ENCODE data around the gene HHAT. TPM values are rescaled to one million over a fixed set of nuclear protein-coding genes. Genes with fewer than 3 reads are reported as not detected.

HHAT gene
- polyA plus RNA-seq, 1 donor from 2014 or later = 5.3 TPM

- no peak overlapping the region for H3K4me3 ChIP-seq (ENCODE audit: low read length)
- H3K27me3 ChIP-seq (ENCODE audit: insufficient read depth, low read depth, low read length) = no peaks in the 10 kb centered on the region
- no peaks in the 10 kb centered on the region for H3K9me2 ChIP-seq (ENCODE audit: insufficient read depth, low read length)
- no peak overlapping the region for H3K4me2 ChIP-seq (ENCODE audit: low read length)
- H3K27ac ChIP-seq (ENCODE audit: low read length) = no peak overlapping the region
- no peaks in the 10 kb centered on the region for H3K9me3 ChIP-seq (ENCODE audit: low read length)
- H3F3A ChIP-seq (ENCODE audit: insufficient read depth, low read length, poor library complexity, severe bottlenecking) = no peaks in the 10 kb centered on the region
- no peaks in the 10 kb centered on the region for H3K36me3 ChIP-seq (ENCODE audit: insufficient read depth, low read length)
- H3K9ac ChIP-seq (ENCODE audit: low read length) = no peak overlapping the region
- TF ChIP-seq RAD21 (conservative IDR thresholded peaks at IDR 0.05) (no peak), SMC3 (conservative IDR thresholded peaks at IDR 0.05; ENCODE audit: poor library complexity) (no peak), POLR2AphosphoS5 (IDR thresholded peaks at IDR 0.05) (no peak), EZH2 (IDR thresholded peaks at IDR 0.05; ENCODE audit: borderline replicate concordance, insufficient read depth, low read length, poor library complexity, severe bottlenecking) (no peak), EP300 (conservative IDR thresholded peaks at IDR 0.05; ENCODE audit: poor library complexity, severe bottlenecking) (no peak)
- no peak overlapping the region for H2AFZ ChIP-seq (ENCODE audit: low read depth, low read length)
- H4K20me1 ChIP-seq (ENCODE audit: insufficient read depth) = no peaks in the 10 kb centered on the region
- no peaks in the 10 kb centered on the region for H3K79me2 ChIP-seq (replicated peaks; ENCODE audit: insufficient read depth, low read length)
Observed at GRCh38 chr1:210556475-210556874, 227.8 kb downstream of the HHAT start.

- H3K4me2 ChIP-seq (ENCODE audit: low read length) = no peak overlapping the region
- H3K9me2 ChIP-seq (ENCODE audit: insufficient read depth, low read length) = no peaks in the 10 kb centered on the region
- H3K27ac ChIP-seq (ENCODE audit: low read length) = no peak overlapping the region
- H3F3A ChIP-seq (ENCODE audit: insufficient read depth, low read length, poor library complexity, severe bottlenecking) = no peaks in the 10 kb centered on the region
- no peak overlapping the region for H2AFZ ChIP-seq (ENCODE audit: low read depth, low read length)
- no peak overlapping the region for H3K4me3 ChIP-seq (ENCODE audit: low read length)
- no peaks in the 10 kb centered on the region for H4K20me1 ChIP-seq (ENCODE audit: insufficient read depth)
- TF ChIP-seq MXI1 (conservative IDR thresholded peaks at IDR 0.05; ENCODE audit: poor library complexity, severe bottlenecking) = no peak
- TF ChIP-seq REST (IDR thresholded peaks at IDR 0.05; ENCODE audit: borderline replicate concordance) = no peak
- TF ChIP-seq POLR2AphosphoS5 (IDR thresholded peaks at IDR 0.05) = no peak
- TF ChIP-seq CTCF (IDR thresholded peaks at IDR 0.05; ENCODE audit: poor library complexity, severe bottlenecking) = no peak
- TF ChIP-seq SMC3 (conservative IDR thresholded peaks at IDR 0.05; ENCODE audit: poor library complexity) = no peak
- TF ChIP-seq TAF1 (IDR thresholded peaks at IDR 0.05; ENCODE audit: low read depth) = no peak
- TF ChIP-seq EP300 (conservative IDR thresholded peaks at IDR 0.05; ENCODE audit: poor library complexity, severe bottlenecking) = no peak
- TF ChIP-seq EZH2 (IDR thresholded peaks at IDR 0.05; ENCODE audit: borderline replicate concordance, insufficient read depth, low read length, poor library complexity, severe bottlenecking) = no peak
- TF ChIP-seq RAD21 (conservative IDR thresholded peaks at IDR 0.05) = no peak
- H3K27me3 ChIP-seq (ENCODE audit: insufficient read depth, low read depth, low read length) = no peaks in the 10 kb centered on the region
- no peak overlapping the region for H3K9ac ChIP-seq (ENCODE audit: low read length)
- H3K9me3 ChIP-seq (ENCODE audit: low read length) = no peaks in the 10 kb centered on the region
- no peaks in the 10 kb centered on the region for H3K79me2 ChIP-seq (replicated peaks; ENCODE audit: insufficient read depth, low read length)
- no peaks in the 10 kb centered on the region for H3K36me3 ChIP-seq (ENCODE audit: insufficient read depth, low read length)
Observed at GRCh38 chr1:210557426-210558077, 228.8 kb downstream of the HHAT start.
